HEK293 (cell line): ENCODE measurements around the gene MRNIP.

Experiments used
- CTCF ChIA-PET: fragments of 350-600 bp; formaldehyde crosslinking; extraction: SDS; loops from one replicate; lab custom pipeline; 2021; ENCODE audit warnings: antibody characterized with exemption; lab: Yijun Ruan, JAX
- POLR2A ChIA-PET: fragments of 300-600 bp; formaldehyde crosslinking; extraction: SDS; loops from one replicate; lab custom pipeline; 2020; ENCODE audit warnings: antibody characterized with exemption, inconsistent platforms; lab: Yijun Ruan, JAX
- H3K27ac ChIP-seq: fragments of 200-500 bp; sonication (Bioruptor generic); 2 replicates; pipeline ENCODE4 v1.5.1; 2014; ENCODE audit warnings: low read depth, low read length, control low read depth, inconsistent platforms; ENCODE audit errors: extremely low read depth
- H3K36me3 ChIP-seq, 2 experiments: fragments of 200-500 bp in 1 of 2; sonication (Bioruptor generic) in 1 of 2; 1 replicate in 1 of 2; 2 replicates in 1 of 2; pipeline ENCODE4 v1.5.1; 2014 to 2017; ENCODE audit warnings: inconsistent platforms in 2 of 2, low read length in 2 of 2; ENCODE audit not compliant: control insufficient read depth in 2 of 2, insufficient read depth in 1 of 2
- H3K4me1 ChIP-seq: fragments of 200-500 bp; sonication (Bioruptor generic); 2 replicates; pipeline ENCODE4 v1.5.1; 2014; ENCODE audit warnings: mild to moderate bottlenecking, low read length, inconsistent platforms; ENCODE audit not compliant: control insufficient read depth, insufficient read depth
- H3K4me3 ChIP-seq: 2 replicates; pipeline ENCODE4 v1.5.1; 2011; ENCODE audit warnings: low read depth, mild to moderate bottlenecking, control low read depth, low read length, moderate library complexity
- H3K9me3 ChIP-seq: fragments of 200-500 bp; sonication (Bioruptor generic); 2 replicates; pipeline ENCODE4 v1.5.1; 2014; ENCODE audit warnings: low read depth, low read length, inconsistent platforms; ENCODE audit not compliant: control insufficient read depth, insufficient read depth
- BCL11A ChIP-seq: fragments of 450-650 bp; formaldehyde crosslinking; IDR thresholded peaks from 2 replicates; pipeline ENCODE4 v1.5.1; 2016; ENCODE audit warnings: low read depth, missing biosample characterization, missing genetic modification characterization
- BCL11B ChIP-seq: fragments of 450-650 bp; formaldehyde crosslinking; IDR thresholded peaks from 2 replicates; pipeline ENCODE4 v1.5.1; 2016; ENCODE audit warnings: low read depth, missing biosample characterization, missing genetic modification characterization
- HOXD13 ChIP-seq: sonication (generic); formaldehyde crosslinking; IDR thresholded peaks from 2 replicates; pipeline ENCODE4 v1.8.0; 2022; ENCODE audit warnings: missing genetic modification reagents, borderline replicate concordance
- IKZF3 ChIP-seq: fragments of 450-650 bp; IDR thresholded peaks from 2 replicates; pipeline ENCODE4 v1.5.0; 2018; ENCODE audit warnings: missing biosample characterization, mild to moderate bottlenecking, missing genetic modification characterization, moderate library complexity
- KLF9 ChIP-seq: fragments of 450-650 bp; formaldehyde crosslinking; IDR thresholded peaks from 2 replicates; pipeline ENCODE4 v1.5.1; 2016; ENCODE audit warnings: missing biosample characterization, missing genetic modification characterization, low read depth
- SCRT1 ChIP-seq: fragments of 450-650 bp; formaldehyde crosslinking; IDR thresholded peaks from 2 replicates; pipeline ENCODE4 v1.5.1; 2016; ENCODE audit warnings: missing biosample characterization, missing genetic modification characterization, borderline replicate concordance
- SCRT2 ChIP-seq: fragments of 450-650 bp; formaldehyde crosslinking; IDR thresholded peaks from 2 replicates; pipeline ENCODE4 v1.5.1; 2016; ENCODE audit warnings: missing biosample characterization, missing genetic modification characterization
- SP2 ChIP-seq: fragments of 450-650 bp; formaldehyde crosslinking; IDR thresholded peaks from 2 replicates; pipeline ENCODE4 v1.5.1; 2016; ENCODE audit warnings: missing biosample characterization, missing genetic modification characterization
- ZBTB8A ChIP-seq: fragments of 450-650 bp; formaldehyde crosslinking; IDR thresholded peaks from 2 replicates; pipeline ENCODE4 v1.5.1; 2016; ENCODE audit warnings: missing biosample characterization, missing genetic modification characterization
- ZEB2 ChIP-seq: fragments of 450-650 bp; formaldehyde crosslinking; IDR thresholded peaks from 2 replicates; pipeline ENCODE4 v1.5.1; 2016; ENCODE audit warnings: missing biosample characterization, missing genetic modification characterization
- ZFHX2 ChIP-seq: fragments of 450-650 bp; formaldehyde crosslinking; conservative IDR thresholded peaks from 2 replicates; pipeline ENCODE4 v1.5.1; 2016; ENCODE audit warnings: missing biosample characterization, missing genetic modification characterization
- ZIC2 ChIP-seq: fragments of 450-650 bp; formaldehyde crosslinking; IDR thresholded peaks from 2 replicates; pipeline ENCODE4 v1.5.1; 2016; ENCODE audit warnings: missing biosample characterization, missing genetic modification characterization
- ZNF2 ChIP-seq: fragments of 450-650 bp; formaldehyde crosslinking; IDR thresholded peaks from 2 replicates; pipeline ENCODE4 v1.5.1; 2016; ENCODE audit warnings: missing biosample characterization, missing genetic modification characterization
- ZNF274 ChIP-seq, 2 experiments: fragments of 200-500 bp in 1 of 2; fragments of 450-650 bp in 1 of 2; sonication (Bioruptor generic) in 1 of 2; formaldehyde crosslinking in 1 of 2; IDR thresholded peaks; 2 replicates each; pipeline versions ENCODE4 v1.5.1 to v1.6.1; 2014 to 2016; ENCODE audit warnings: borderline replicate concordance in 1 of 2, inconsistent platforms in 1 of 2, low read length in 1 of 2, missing biosample characterization in 1 of 2, missing genetic modification characterization in 1 of 2
- ZNF302 ChIP-seq: fragments of 450-650 bp; formaldehyde crosslinking; IDR thresholded peaks from 2 replicates; pipeline ENCODE4 v1.5.1; 2016; ENCODE audit warnings: missing biosample characterization, missing genetic modification characterization, low read depth
- ZNF341 ChIP-seq: fragments of 450-650 bp; formaldehyde crosslinking; IDR thresholded peaks from 2 replicates; pipeline ENCODE4; 2016; ENCODE audit warnings: low read depth, missing biosample characterization, missing genetic modification characterization
- ZNF501 ChIP-seq: fragments of 450-650 bp; formaldehyde crosslinking; IDR thresholded peaks from 2 replicates; pipeline ENCODE4 v1.5.1; 2016; ENCODE audit warnings: missing biosample characterization, missing genetic modification characterization
- ZNF600 ChIP-seq: fragments of 450-650 bp; formaldehyde crosslinking; IDR thresholded peaks from 2 replicates; pipeline ENCODE4 v1.5.1; 2016; ENCODE audit warnings: missing biosample characterization, missing genetic modification characterization
- TF ChIP-seq, protein P1 (sequence below): fragments of 450-650 bp; formaldehyde crosslinking; IDR thresholded peaks from 2 replicates; pipeline ENCODE4 v1.5.1; 2017; ENCODE audit warnings: missing biosample characterization, missing genetic modification characterization
- TF ChIP-seq, protein P2 (sequence below): fragments of 450-650 bp; formaldehyde crosslinking; IDR thresholded peaks from 2 replicates; pipeline ENCODE4 v1.5.1; 2017; ENCODE audit warnings: missing biosample characterization, missing genetic modification characterization
- TF ChIP-seq, protein P3 (sequence below): fragments of 450-650 bp; formaldehyde crosslinking; IDR thresholded peaks from 2 replicates; pipeline ENCODE4 v1.5.1; 2016; ENCODE audit warnings: missing biosample characterization, missing genetic modification characterization
- TF ChIP-seq, protein P4 (sequence below): fragments of 450-650 bp; formaldehyde crosslinking; IDR thresholded peaks from 2 replicates; pipeline ENCODE4 v1.5.1; 2016; ENCODE audit warnings: missing biosample characterization, missing genetic modification characterization
- TF ChIP-seq, protein P5 (sequence below): fragments of 450-650 bp; formaldehyde crosslinking; IDR thresholded peaks from 2 replicates; pipeline ENCODE4 v1.5.1; 2016; ENCODE audit warnings: missing biosample characterization, missing genetic modification characterization

The MRNIP gene

DNA sequence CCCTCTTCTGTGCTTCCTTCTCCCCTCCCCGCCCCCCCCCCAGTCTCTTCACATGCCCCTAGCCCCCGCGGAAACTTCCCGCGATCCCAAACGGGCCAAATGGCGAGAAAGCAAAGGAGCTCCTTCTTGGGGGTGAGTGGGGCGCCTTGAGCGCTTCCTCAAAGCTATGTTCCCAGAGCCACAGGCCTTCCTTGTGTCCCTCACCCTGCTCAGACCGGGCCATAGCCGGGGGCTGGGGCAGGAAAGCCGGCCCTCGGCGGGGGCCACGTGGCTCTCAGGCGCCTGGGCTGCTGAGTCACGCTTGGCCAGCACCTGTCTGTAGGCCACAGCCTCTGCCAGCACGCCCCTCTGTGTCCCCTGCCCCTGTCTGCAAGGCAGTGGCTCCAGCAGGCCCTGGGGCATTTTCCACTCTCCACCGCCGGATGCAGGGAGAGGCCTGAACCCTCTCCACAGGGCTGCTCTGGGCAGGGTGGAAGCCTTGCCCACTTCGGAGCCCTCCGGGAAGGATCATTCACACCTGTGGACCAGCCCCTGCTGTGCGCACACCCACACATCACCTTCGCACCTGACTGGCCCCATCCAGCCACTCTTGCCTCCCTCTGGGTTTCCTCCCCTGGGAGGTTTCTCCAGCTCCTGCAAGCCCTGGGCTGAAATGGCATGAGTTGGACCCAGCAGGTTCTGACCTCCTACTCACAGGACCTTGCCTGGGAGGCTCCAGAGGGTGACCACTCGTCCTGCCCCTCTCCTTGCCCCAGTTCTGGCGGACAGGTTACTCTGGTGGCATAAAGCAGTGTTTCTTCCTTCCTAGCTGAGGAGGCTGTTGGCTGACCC is 39.1 kb downstream of the MRNIP start:
- peaks cover 19% of the 10 kb centered on the region for H3K4me1 ChIP-seq
- POLR2A ChIA-PET = interaction anchor here (0.6 to 1.7 kb wide), 7 partner anchors 8 to 1296 kb away, joined by 3 to 28 read pairs (median 4); partner anchors contain the start of genes MGAT4B and MRNIP
- peak overlapping the region; percentile 21; the same call in 1 of the 2 replicates for H3K4me3 ChIP-seq
- CTCF ChIA-PET = interaction anchor here (0.7 kb wide), 1 partner anchor 14 kb away, joined by 3 read pairs; no protein-coding TSS in a partner anchor
- H3K36me3 ChIP-seq = peaks cover 5 to 39% of the 10 kb centered on the region in 2 experiments; a peak in 2 of 3 replicates
- H3K27ac ChIP-seq = peak overlapping the region; percentile 92
- H3K9me3 ChIP-seq = no peaks in the 10 kb centered on the region
- peak; percentile 74 for TF ChIP-seq ZBTB8A (tag by site-specific recombination)
- no peak for TF ChIP-seq ZNF302 (tag by site-specific recombination)
- TF ChIP-seq SP2 (tag by site-specific recombination) = peak; percentile 3; the same call in 1 of the 2 replicates
- TF ChIP-seq, protein P1, sequence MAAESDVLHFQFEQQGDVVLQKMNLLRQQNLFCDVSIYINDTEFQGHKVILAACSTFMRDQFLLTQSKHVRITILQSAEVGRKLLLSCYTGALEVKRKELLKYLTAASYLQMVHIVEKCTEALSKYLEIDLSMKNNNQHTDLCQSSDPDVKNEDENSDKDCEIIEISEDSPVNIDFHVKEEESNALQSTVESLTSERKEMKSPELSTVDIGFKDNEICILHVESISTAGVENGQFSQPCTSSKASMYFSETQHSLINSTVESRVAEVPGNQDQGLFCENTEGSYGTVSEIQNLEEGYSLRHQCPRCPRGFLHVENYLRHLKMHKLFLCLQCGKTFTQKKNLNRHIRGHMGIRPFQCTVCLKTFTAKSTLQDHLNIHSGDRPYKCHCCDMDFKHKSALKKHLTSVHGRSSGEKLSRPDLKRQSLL = peak; percentile 72
- TF ChIP-seq, protein P2, sequence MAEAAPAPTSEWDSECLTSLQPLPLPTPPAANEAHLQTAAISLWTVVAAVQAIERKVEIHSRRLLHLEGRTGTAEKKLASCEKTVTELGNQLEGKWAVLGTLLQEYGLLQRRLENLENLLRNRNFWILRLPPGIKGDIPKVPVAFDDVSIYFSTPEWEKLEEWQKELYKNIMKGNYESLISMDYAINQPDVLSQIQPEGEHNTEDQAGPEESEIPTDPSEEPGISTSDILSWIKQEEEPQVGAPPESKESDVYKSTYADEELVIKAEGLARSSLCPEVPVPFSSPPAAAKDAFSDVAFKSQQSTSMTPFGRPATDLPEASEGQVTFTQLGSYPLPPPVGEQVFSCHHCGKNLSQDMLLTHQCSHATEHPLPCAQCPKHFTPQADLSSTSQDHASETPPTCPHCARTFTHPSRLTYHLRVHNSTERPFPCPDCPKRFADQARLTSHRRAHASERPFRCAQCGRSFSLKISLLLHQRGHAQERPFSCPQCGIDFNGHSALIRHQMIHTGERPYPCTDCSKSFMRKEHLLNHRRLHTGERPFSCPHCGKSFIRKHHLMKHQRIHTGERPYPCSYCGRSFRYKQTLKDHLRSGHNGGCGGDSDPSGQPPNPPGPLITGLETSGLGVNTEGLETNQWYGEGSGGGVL (tag by site-specific recombination) = peak; percentile 41
- peak; percentile 93 for TF ChIP-seq ZIC2
- TF ChIP-seq SCRT2 (tag by site-specific recombination) = peak; percentile 97
- TF ChIP-seq ZNF501 (tag by site-specific recombination) = 0 out of 2 replicates have a peak, but pooled peaks have one; percentile 4
- TF ChIP-seq ZNF274 (IDR thresholded peaks at IDR 0.05; ENCODE audit: low read length) = no peak
- no peak for TF ChIP-seq ZNF274 (tag by site-specific recombination; IDR thresholded peaks at IDR 0.05; ENCODE audit: borderline replicate concordance)
- peak; percentile 95 for TF ChIP-seq ZNF600 (tag by site-specific recombination)
- TF ChIP-seq ZNF2 (tag by site-specific recombination) = no peak
- no peak for TF ChIP-seq HOXD13 (CRISPR knock-in tag)
- 0 out of 2 replicates have a peak, but pooled peaks have one; percentile 4 for TF ChIP-seq ZNF341 (tag by site-specific recombination)
- TF ChIP-seq IKZF3 (tag by site-specific recombination) = peak; percentile 12; the same call in 1 of the 2 replicates
- peak; percentile 58 for TF ChIP-seq BCL11A (tag by site-specific recombination)
- TF ChIP-seq, protein P3, sequence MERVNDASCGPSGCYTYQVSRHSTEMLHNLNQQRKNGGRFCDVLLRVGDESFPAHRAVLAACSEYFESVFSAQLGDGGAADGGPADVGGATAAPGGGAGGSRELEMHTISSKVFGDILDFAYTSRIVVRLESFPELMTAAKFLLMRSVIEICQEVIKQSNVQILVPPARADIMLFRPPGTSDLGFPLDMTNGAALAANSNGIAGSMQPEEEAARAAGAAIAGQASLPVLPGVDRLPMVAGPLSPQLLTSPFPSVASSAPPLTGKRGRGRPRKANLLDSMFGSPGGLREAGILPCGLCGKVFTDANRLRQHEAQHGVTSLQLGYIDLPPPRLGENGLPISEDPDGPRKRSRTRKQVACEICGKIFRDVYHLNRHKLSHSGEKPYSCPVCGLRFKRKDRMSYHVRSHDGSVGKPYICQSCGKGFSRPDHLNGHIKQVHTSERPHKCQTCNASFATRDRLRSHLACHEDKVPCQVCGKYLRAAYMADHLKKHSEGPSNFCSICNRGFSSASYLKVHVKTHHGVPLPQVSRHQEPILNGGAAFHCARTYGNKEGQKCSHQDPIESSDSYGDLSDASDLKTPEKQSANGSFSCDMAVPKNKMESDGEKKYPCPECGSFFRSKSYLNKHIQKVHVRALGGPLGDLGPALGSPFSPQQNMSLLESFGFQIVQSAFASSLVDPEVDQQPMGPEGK (tag by site-specific recombination) = peak; percentile 48
- TF ChIP-seq SCRT1 (tag by site-specific recombination) = peak; percentile 95
- TF ChIP-seq BCL11B (tag by site-specific recombination) = peak; percentile 43; the same call in 1 of the 2 replicates
- TF ChIP-seq, protein P4, sequence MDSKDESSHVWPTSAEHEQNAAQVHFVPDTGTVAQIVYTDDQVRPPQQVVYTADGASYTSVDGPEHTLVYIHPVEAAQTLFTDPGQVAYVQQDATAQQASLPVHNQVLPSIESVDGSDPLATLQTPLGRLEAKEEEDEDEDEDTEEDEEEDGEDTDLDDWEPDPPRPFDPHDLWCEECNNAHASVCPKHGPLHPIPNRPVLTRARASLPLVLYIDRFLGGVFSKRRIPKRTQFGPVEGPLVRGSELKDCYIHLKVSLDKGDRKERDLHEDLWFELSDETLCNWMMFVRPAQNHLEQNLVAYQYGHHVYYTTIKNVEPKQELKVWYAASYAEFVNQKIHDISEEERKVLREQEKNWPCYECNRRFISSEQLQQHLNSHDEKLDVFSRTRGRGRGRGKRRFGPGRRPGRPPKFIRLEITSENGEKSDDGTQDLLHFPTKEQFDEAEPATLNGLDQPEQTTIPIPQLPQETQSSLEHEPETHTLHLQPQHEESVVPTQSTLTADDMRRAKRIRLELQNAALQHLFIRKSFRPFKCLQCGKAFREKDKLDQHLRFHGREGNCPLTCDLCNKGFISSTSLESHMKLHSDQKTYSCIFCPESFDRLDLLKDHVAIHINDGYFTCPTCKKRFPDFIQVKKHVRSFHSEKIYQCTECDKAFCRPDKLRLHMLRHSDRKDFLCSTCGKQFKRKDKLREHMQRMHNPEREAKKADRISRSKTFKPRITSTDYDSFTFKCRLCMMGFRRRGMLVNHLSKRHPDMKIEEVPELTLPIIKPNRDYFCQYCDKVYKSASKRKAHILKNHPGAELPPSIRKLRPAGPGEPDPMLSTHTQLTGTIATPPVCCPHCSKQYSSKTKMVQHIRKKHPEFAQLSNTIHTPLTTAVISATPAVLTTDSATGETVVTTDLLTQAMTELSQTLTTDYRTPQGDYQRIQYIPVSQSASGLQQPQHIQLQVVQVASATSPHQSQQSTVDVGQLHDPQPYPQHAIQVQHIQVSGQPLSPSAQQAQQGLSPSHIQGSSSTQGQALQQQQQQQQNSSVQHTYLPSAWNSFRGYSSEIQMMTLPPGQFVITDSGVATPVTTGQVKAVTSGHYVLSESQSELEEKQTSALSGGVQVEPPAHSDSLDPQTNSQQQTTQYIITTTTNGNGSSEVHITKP = peak; percentile 15; the same call in 1 of the 2 replicates
- peak; percentile 60 for TF ChIP-seq ZFHX2 (tag by site-specific recombination)
- TF ChIP-seq KLF9 (tag by site-specific recombination) = peak; percentile 55
- TF ChIP-seq, protein P5, sequence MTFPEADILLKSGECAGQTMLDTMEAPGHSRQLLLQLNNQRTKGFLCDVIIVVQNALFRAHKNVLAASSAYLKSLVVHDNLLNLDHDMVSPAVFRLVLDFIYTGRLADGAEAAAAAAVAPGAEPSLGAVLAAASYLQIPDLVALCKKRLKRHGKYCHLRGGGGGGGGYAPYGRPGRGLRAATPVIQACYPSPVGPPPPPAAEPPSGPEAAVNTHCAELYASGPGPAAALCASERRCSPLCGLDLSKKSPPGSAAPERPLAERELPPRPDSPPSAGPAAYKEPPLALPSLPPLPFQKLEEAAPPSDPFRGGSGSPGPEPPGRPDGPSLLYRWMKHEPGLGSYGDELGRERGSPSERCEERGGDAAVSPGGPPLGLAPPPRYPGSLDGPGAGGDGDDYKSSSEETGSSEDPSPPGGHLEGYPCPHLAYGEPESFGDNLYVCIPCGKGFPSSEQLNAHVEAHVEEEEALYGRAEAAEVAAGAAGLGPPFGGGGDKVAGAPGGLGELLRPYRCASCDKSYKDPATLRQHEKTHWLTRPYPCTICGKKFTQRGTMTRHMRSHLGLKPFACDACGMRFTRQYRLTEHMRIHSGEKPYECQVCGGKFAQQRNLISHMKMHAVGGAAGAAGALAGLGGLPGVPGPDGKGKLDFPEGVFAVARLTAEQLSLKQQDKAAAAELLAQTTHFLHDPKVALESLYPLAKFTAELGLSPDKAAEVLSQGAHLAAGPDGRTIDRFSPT = peak; percentile 68
- TF ChIP-seq ZEB2 = 0 out of 2 replicates have a peak, but pooled peaks have one; percentile 9
